Liver (tissue), 3 donors: ENCODE data around the gene RNPEPL1.

ENCODE experiments used
- EGR1 ChIP-seq, 2 donors: IDR thresholded peaks; 2 replicates each; pipeline ENCODE4 v1.6.1; 2016 to 2018; ENCODE audit warnings: antibody characterized with exemption in 2 of 2, low read depth in 2 of 2
- JUND ChIP-seq, 2 donors: IDR thresholded peaks; 2 replicates each; pipeline ENCODE4 v1.6.1; 2016; ENCODE audit warnings: antibody characterized with exemption in 2 of 2
- RAD21 ChIP-seq, 2 donors: IDR thresholded peaks; 2 replicates each; pipeline ENCODE4 v1.6.1; 2016; ENCODE audit warnings: antibody characterized with exemption in 2 of 2, mild to moderate bottlenecking in 2 of 2
- TF ChIP-seq, protein P1 (sequence below): fragments of 150-350 bp; IDR thresholded peaks from 2 replicates; pipeline ENCODE4 v1.5.1; 2017; ENCODE audit warnings: improper control_type of control experiment, low read depth, low read length; ENCODE audit not compliant: missing input control
- TF ChIP-seq, protein P2 (sequence below): IDR thresholded peaks from 2 replicates; pipeline ENCODE4 v1.6.1; 2016; ENCODE audit warnings: antibody characterized with exemption, mild to moderate bottlenecking
- donor health status: healthy.
- donor health status: healthy.

DNA sequence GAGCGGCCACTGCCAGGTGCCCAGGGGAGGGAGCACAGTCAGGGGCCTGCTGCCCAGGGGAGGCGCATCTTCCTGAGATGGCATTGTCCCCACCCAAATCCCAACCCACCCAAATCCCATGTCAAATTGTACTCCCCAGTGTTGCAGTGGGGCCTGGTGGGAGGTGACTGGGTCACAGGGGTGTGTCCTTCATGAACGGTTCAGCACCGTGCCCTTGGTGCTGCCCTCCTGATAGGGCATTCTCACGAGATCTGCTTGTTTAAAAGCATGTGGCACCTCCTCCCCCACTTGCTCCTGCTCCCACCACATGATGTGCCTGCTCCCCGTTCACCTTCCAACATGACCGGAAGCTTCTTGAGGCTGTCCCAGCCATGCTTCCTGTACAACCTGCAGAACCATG lies 38.1 kb upstream of the RNPEPL1 start:
- TF ChIP-seq, protein P1, sequence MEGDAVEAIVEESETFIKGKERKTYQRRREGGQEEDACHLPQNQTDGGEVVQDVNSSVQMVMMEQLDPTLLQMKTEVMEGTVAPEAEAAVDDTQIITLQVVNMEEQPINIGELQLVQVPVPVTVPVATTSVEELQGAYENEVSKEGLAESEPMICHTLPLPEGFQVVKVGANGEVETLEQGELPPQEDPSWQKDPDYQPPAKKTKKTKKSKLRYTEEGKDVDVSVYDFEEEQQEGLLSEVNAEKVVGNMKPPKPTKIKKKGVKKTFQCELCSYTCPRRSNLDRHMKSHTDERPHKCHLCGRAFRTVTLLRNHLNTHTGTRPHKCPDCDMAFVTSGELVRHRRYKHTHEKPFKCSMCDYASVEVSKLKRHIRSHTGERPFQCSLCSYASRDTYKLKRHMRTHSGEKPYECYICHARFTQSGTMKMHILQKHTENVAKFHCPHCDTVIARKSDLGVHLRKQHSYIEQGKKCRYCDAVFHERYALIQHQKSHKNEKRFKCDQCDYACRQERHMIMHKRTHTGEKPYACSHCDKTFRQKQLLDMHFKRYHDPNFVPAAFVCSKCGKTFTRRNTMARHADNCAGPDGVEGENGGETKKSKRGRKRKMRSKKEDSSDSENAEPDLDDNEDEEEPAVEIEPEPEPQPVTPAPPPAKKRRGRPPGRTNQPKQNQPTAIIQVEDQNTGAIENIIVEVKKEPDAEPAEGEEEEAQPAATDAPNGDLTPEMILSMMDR: no peak
- TF ChIP-seq, protein P2, sequence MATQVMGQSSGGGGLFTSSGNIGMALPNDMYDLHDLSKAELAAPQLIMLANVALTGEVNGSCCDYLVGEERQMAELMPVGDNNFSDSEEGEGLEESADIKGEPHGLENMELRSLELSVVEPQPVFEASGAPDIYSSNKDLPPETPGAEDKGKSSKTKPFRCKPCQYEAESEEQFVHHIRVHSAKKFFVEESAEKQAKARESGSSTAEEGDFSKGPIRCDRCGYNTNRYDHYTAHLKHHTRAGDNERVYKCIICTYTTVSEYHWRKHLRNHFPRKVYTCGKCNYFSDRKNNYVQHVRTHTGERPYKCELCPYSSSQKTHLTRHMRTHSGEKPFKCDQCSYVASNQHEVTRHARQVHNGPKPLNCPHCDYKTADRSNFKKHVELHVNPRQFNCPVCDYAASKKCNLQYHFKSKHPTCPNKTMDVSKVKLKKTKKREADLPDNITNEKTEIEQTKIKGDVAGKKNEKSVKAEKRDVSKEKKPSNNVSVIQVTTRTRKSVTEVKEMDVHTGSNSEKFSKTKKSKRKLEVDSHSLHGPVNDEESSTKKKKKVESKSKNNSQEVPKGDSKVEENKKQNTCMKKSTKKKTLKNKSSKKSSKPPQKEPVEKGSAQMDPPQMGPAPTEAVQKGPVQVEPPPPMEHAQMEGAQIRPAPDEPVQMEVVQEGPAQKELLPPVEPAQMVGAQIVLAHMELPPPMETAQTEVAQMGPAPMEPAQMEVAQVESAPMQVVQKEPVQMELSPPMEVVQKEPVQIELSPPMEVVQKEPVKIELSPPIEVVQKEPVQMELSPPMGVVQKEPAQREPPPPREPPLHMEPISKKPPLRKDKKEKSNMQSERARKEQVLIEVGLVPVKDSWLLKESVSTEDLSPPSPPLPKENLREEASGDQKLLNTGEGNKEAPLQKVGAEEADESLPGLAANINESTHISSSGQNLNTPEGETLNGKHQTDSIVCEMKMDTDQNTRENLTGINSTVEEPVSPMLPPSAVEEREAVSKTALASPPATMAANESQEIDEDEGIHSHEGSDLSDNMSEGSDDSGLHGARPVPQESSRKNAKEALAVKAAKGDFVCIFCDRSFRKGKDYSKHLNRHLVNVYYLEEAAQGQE: no peak
- no peak for TF ChIP-seq EGR1 (IDR thresholded peaks at IDR 0.05; ENCODE audit: low read depth in 2 of 2)
- TF ChIP-seq JUND (IDR thresholded peaks at IDR 0.05): no peak
- TF ChIP-seq RAD21 (IDR thresholded peaks at IDR 0.05): no peak
